Measurements from ENCODE around the gene MYO16. TPM values are rescaled to one million over a fixed set of nuclear protein-coding genes. Genes with fewer than 3 reads are reported as not detected.

Gene MYO16
- total and polyA plus RNA-seq, 12 donors = 0.56 to 2.4 (median 1.4) TPM

DNA sequence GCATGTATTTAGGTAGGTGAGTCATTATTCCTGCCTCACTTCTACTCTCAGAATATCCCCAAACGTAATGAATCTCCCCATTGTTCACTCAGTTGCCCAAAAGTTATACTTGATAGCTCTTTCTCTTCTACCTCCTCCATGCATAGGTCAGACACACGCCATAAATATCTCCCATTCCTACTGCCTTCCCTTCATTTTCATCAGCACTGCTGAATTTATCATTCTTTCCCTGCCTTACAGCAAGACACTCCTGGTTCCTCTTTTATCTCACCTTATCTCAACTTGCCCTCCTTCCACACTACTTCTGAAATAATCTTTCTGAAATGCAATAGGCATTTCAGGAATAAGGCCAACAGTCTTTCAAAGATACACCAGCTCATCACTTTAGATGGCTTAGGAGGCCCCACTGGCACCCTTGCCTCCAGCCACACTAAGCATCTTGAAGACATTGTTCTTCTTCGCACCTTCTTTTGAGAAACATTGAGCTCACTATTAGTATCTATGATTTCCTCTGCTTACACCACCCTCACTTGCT, 333.9 kb downstream of the MYO16 start:
- no peaks in the 10 kb centered on the region for H3K36me3 ChIP-seq (replicated peaks in 1 of 2)
- no peaks in the 10 kb centered on the region for H3K27me3 ChIP-seq
- 86 to 88% (median 87%) methylated on average over 3 of the region's 3 CpGs for WGBS, 4 donors
- H3K9me3 ChIP-seq (replicated peaks in 1 of 3) = no peaks in the 10 kb centered on the region
- DNase-seq = no peak
- TF ChIP-seq, protein P1, sequence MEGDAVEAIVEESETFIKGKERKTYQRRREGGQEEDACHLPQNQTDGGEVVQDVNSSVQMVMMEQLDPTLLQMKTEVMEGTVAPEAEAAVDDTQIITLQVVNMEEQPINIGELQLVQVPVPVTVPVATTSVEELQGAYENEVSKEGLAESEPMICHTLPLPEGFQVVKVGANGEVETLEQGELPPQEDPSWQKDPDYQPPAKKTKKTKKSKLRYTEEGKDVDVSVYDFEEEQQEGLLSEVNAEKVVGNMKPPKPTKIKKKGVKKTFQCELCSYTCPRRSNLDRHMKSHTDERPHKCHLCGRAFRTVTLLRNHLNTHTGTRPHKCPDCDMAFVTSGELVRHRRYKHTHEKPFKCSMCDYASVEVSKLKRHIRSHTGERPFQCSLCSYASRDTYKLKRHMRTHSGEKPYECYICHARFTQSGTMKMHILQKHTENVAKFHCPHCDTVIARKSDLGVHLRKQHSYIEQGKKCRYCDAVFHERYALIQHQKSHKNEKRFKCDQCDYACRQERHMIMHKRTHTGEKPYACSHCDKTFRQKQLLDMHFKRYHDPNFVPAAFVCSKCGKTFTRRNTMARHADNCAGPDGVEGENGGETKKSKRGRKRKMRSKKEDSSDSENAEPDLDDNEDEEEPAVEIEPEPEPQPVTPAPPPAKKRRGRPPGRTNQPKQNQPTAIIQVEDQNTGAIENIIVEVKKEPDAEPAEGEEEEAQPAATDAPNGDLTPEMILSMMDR (IDR thresholded peaks at IDR 0.05) = no peak
- no peak for TF ChIP-seq POLR2A (IDR thresholded peaks at IDR 0.05)
- H3K4me3 ChIP-seq = no peak overlapping the region
- peaks cover 6 to 12% of the 10 kb centered on the region in 2 donors for H3K4me1 ChIP-seq (replicated peaks in 1 of 2)
- intact Hi-C loops (cut with DNase I) = loop anchor here in 1 of 2 donors (5.0 kb wide), 2 partner anchors 819 to 1149 kb away; no protein-coding TSS in a partner anchor
- H3K27ac ChIP-seq = no peak overlapping the region

DNA sequence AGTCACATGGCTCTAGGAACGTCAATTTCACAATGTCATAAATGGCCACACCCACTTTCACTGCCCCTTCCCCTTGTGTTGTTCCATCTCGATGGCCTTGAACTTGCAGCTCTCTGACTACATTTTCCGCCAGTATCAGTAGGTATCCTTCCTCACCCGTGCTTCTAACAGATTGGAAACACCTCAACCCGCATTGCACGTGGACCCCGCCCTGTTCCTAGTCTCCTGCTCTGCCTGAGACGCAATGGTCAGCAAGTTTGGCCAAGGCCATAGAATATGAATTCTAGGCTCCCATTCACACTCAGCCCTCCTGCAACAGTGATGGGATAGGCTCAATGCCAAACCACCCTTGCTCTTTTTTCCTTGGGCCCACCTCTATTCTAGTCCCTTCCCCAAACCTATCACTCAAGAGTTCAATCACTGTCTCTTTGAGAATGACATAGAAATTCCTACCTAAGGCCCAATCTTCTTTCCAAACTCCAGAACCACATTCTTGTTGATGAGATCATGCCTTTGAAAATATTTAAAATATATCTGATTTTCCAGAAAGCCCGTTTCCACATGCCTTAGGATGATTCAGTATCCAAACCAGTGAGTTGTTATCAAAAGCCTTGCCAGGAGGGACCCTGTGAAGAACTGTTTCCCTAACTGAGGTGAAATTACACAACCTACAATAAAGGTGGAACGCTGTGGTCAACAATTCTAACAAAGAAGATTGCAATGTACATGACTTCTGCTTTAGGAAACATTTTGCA, 334.6 kb downstream of the MYO16 start:
- intact Hi-C loops (cut with DNase I) = loop anchor here in 1 of 2 donors (5.0 kb wide), 2 partner anchors 818 to 1148 kb away; no protein-coding TSS in a partner anchor
- TF ChIP-seq POLR2A (IDR thresholded peaks at IDR 0.05) = no peak
- TF ChIP-seq, protein P1 (IDR thresholded peaks at IDR 0.05) = no peak
- Histone ChIP-seq H3K36me3 (replicated peaks in 1 of 2) (no peaks in the 10 kb centered on the region), H3K9me3 (replicated peaks in 1 of 3) (no peaks in the 10 kb centered on the region), H3K4me3 (no peak overlapping the region), H3K27me3 (no peaks in the 10 kb centered on the region), H3K27ac (no peak overlapping the region), H3K4me1 (replicated peaks in 1 of 2) (peaks cover 5 to 12% of the 10 kb centered on the region in 2 donors)
- DNase-seq = no peak
- 76 to 81% (median 79%) methylated on average over 10 of the region's 10 CpGs for WGBS, 4 donors

DNA sequence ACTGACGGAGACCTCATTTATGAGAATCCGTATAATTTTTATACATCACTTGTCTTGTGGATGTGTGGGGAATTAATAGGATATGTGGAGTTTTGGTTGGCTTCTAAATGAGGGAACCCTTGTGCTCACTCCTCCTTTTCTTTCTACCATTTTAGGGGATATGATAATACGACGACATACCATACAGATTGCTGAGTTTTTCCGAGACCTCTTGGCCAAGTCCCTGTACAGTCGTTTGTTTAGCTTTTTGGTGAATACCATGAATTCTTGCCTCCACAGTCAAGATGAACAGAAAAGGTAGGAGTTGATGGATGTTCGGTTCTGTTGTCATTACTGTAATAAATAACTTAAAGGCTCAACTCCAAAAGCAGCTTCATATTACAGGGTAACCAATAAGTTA, 335.2 kb downstream of the MYO16 start:
- H3K4me1 ChIP-seq (replicated peaks in 1 of 2) = peaks cover 0 to 7% of the 10 kb centered on the region in 2 donors
- intact Hi-C loops (cut with DNase I) = loop anchor here in 1 of 2 donors (5.0 kb wide), 2 partner anchors 818 to 1148 kb away; no protein-coding TSS in a partner anchor

DNA sequence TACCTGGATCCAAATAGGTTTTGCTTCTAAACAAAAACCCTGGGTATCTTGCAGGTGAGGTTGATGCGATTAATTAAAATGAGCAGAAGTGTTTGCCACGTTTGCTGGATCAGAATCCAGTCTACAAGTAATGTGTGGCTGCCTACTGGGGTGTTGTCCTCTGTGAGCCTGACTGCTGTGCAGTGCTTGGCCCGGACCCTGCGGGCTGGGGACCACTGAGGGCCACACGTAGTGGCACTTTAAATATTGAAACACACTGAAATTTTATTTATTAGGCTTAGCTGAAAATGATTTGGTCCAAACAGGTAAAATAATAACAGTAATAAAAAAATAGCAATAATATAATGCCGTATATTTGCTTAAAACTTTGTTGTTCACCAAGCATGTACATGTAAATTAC, 338.0 kb downstream of the MYO16 start:
- Histone ChIP-seq H3K4me1 (replicated peaks in 1 of 2) (no peaks in the 10 kb centered on the region), H3K36me3 (replicated peaks in 1 of 2) (no peaks in the 10 kb centered on the region), H3K4me3 (no peak overlapping the region), H3K9me3 (replicated peaks in 1 of 3) (no peaks in the 10 kb centered on the region), H3K27ac (no peak overlapping the region), H3K27me3 (no peaks in the 10 kb centered on the region)
- intact Hi-C loops (cut with DNase I) = no loop called here
- WGBS, 4 donors = 91 to 95% (median 92%) methylated on average over 6 of the region's 6 CpGs
- no peak for DNase-seq
- no peak for TF ChIP-seq POLR2A (IDR thresholded peaks at IDR 0.05)
- TF ChIP-seq, protein P1 (IDR thresholded peaks at IDR 0.05) = no peak

More for the DNA sequence above, 335.2 kb downstream of the MYO16 start:
- H3K27ac ChIP-seq = no peak overlapping the region
- H3K36me3 ChIP-seq (replicated peaks in 1 of 2) = no peaks in the 10 kb centered on the region
- TF ChIP-seq POLR2A (IDR thresholded peaks at IDR 0.05) = no peak
- TF ChIP-seq, protein P1 (IDR thresholded peaks at IDR 0.05) = no peak
- 87 to 90% (median 90%) methylated on average over 7 of the region's 7 CpGs for WGBS, 4 donors
- no peaks in the 10 kb centered on the region for H3K9me3 ChIP-seq (replicated peaks in 1 of 3)
- no peak for DNase-seq
- no peak overlapping the region for H3K4me3 ChIP-seq
- no peaks in the 10 kb centered on the region for H3K27me3 ChIP-seq
